Mesenchymal stem cell (in vitro differentiated cells and primary cell): ENCODE results near the gene QSOX2.
A peak's percentile ranks its signal among the peaks of the same experiment; 100 is the strongest.

Experiments used
- DNase-seq: peaks from one replicate; pipeline ENCODE4 v3.0.0-alpha.2; 2013
- H2AFZ ChIP-seq: one replicate; pipeline ENCODE4 v1.6.1; 2013; ENCODE audit warnings: low read depth, mild to moderate bottlenecking, control low read depth, inconsistent platforms, low read length, moderate library complexity
- H2AK5ac ChIP-seq: 2 replicates; pipeline ENCODE4 v1.6.1; 2013; ENCODE audit warnings: low read length, moderate library complexity, mild to moderate bottlenecking, inconsistent platforms; ENCODE audit not compliant: severe bottlenecking
- H2BK120ac ChIP-seq: one replicate; pipeline ENCODE4 v1.6.1; 2013; ENCODE audit warnings: low read depth, mild to moderate bottlenecking, inconsistent platforms, low read length, moderate library complexity
- H2BK12ac ChIP-seq, 2 experiments: one replicate each; pipeline ENCODE4 v1.6.1; 2013; ENCODE audit warnings: inconsistent platforms in 2 of 2, low read length in 2 of 2, mild to moderate bottlenecking in 2 of 2, moderate library complexity in 2 of 2, control low read depth in 1 of 2
- H2BK15ac ChIP-seq: one replicate; pipeline ENCODE4 v1.6.1; 2013; ENCODE audit warnings: mild to moderate bottlenecking, low read depth, inconsistent platforms; ENCODE audit not compliant: poor library complexity, severe bottlenecking
- H2BK5ac ChIP-seq: 2 replicates; pipeline ENCODE4 v1.6.1; 2013; ENCODE audit warnings: low read depth, mild to moderate bottlenecking, low read length, control low read depth, inconsistent platforms; ENCODE audit not compliant: poor library complexity, severe bottlenecking
- H3K14ac ChIP-seq, 2 experiments: one replicate each; pipeline ENCODE4 v1.6.1; 2013; ENCODE audit warnings: inconsistent platforms in 2 of 2, low read length in 2 of 2, control low read depth in 1 of 2, mild to moderate bottlenecking in 1 of 2, moderate library complexity in 1 of 2
- H3K18ac ChIP-seq, 2 experiments: one replicate each; pipeline ENCODE4 v1.6.1; 2013; ENCODE audit warnings: inconsistent platforms in 2 of 2, low read length in 2 of 2, control low read depth in 1 of 2, low read depth in 1 of 2, mild to moderate bottlenecking in 1 of 2
- H3K23ac ChIP-seq, 2 experiments: one replicate each; pipeline ENCODE4 v1.6.1; 2013; ENCODE audit warnings: inconsistent platforms in 2 of 2, low read length in 2 of 2, mild to moderate bottlenecking in 2 of 2, moderate library complexity in 2 of 2, control low read depth in 1 of 2
- H3K27ac ChIP-seq: 2 replicates; pipeline ENCODE4 v1.5.1; 2013; ENCODE audit warnings: mild to moderate bottlenecking, moderate library complexity, low read length, control low read depth, inconsistent platforms; ENCODE audit not compliant: poor library complexity, severe bottlenecking
- H3K27me3 ChIP-seq, 2 experiments: 2 replicates each; pipeline versions ENCODE4 v1.6.1 to v1.7.0; 2013; ENCODE audit warnings: low read length in 2 of 2, mild to moderate bottlenecking in 2 of 2, moderate library complexity in 2 of 2, control low read depth in 1 of 2, inconsistent platforms in 1 of 2; ENCODE audit not compliant: control insufficient read depth in 1 of 2, insufficient read depth in 1 of 2
- H3K36me3 ChIP-seq, 2 experiments: 2 replicates each; pipeline versions ENCODE4 v1.6.1 to v1.7.0; 2013; ENCODE audit warnings: low read length in 2 of 2, control low read depth in 1 of 2, inconsistent platforms in 1 of 2, low read depth in 1 of 2, mild to moderate bottlenecking in 1 of 2; ENCODE audit not compliant: insufficient read depth in 2 of 2, control insufficient read depth in 1 of 2
- H3K4ac ChIP-seq, 2 experiments: one replicate each; pipeline ENCODE4 v1.6.1; 2013; ENCODE audit warnings: inconsistent platforms in 2 of 2, low read length in 2 of 2, mild to moderate bottlenecking in 2 of 2, moderate library complexity in 2 of 2, control low read depth in 1 of 2, low read depth in 1 of 2
- H3K4me1 ChIP-seq: 2 replicates; pipeline ENCODE4 v1.6.1; 2013; ENCODE audit warnings: low read depth, low read length, control low read depth; ENCODE audit not compliant: control insufficient read depth, insufficient read depth
- H3K4me2 ChIP-seq: 2 replicates; pipeline ENCODE4 v1.6.1; 2013; ENCODE audit warnings: low read length, mild to moderate bottlenecking, inconsistent platforms; ENCODE audit not compliant: poor library complexity, severe bottlenecking
- H3K4me3 ChIP-seq, 2 experiments: 2 replicates each; pipeline versions ENCODE4 v1.5.1 to v1.7.0; 2013; ENCODE audit warnings: low read length in 2 of 2, mild to moderate bottlenecking in 2 of 2, control low read depth in 1 of 2, low read depth in 1 of 2; ENCODE audit not compliant: insufficient read depth in 1 of 2
- H3K79me1 ChIP-seq: replicated peaks from 2 replicates; pipeline ENCODE4 v1.6.1; 2013; ENCODE audit warnings: mild to moderate bottlenecking, control low read depth, low read length, inconsistent platforms; ENCODE audit not compliant: poor library complexity, severe bottlenecking
- H3K9ac ChIP-seq: 2 replicates; pipeline ENCODE4 v1.7.0; 2013; ENCODE audit warnings: mild to moderate bottlenecking, low read length, moderate library complexity
- H3K9me3 ChIP-seq: 2 replicates; pipeline ENCODE4 v1.7.0; 2013; ENCODE audit warnings: mild to moderate bottlenecking, low read length; ENCODE audit not compliant: control insufficient read depth
- H4K8ac ChIP-seq: one replicate; pipeline ENCODE4 v1.6.1; 2013; ENCODE audit warnings: inconsistent platforms, mild to moderate bottlenecking, low read length, moderate library complexity
- H4K91ac ChIP-seq: one replicate; pipeline ENCODE4 v1.6.1; 2013; ENCODE audit warnings: mild to moderate bottlenecking, low read length, inconsistent platforms
- WGBS: methylation state at CpG from one replicate; pipeline ENCODE4 v1.1.7; 2013; ENCODE audit warnings: mixed read lengths; 5-methylcytosine and 5-hydroxymethylcytosine counted together

The QSOX2 gene

DNA sequence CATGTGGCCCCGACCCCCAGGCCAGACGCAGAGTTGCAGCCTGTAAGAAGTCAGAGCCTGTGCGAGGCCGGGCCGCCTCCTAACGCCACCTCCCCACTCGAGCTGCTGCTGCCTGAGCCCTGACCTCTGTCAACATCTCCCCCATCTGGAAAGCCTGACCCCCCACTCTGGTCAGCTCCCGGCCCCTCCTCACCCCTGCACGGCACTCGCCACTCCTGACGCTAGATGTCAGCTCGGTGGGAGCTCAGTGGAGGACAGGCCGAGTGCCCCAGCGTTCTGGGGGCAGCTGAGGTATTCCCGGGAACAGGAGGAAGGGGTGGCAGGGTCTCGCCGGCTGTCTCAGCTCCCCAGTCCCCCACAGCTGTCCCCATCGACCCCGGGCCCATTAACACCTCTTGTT lies 60.5 kb downstream of the QSOX2 start:
- H4K8ac ChIP-seq: no peak overlapping the region
- no peaks in the 10 kb centered on the region for H3K9me3 ChIP-seq
- no peak overlapping the region for H2BK15ac ChIP-seq
- no peak overlapping the region for H3K4me3 ChIP-seq
- no peak for DNase-seq
- peaks cover 8% of the 10 kb centered on the region for H3K4me1 ChIP-seq
- no peak overlapping the region for H2AK5ac ChIP-seq
- H2BK120ac ChIP-seq: no peak overlapping the region
- H3K4me2 ChIP-seq: no peak overlapping the region
- H3K9ac ChIP-seq: no peak overlapping the region
- H3K27ac ChIP-seq: no peak overlapping the region
- no peak overlapping the region for H3K23ac ChIP-seq
- no peak overlapping the region for H2BK12ac ChIP-seq
- no peak overlapping the region for H3K18ac ChIP-seq
- peaks cover 58 to 71% of the 10 kb centered on the region in 2 experiments for H3K27me3 ChIP-seq
- no peak overlapping the region for H2BK5ac ChIP-seq
- no peaks in the 10 kb centered on the region for H3K36me3 ChIP-seq
- WGBS: 79% methylated on average over 17 of the region's 19 CpGs
- H3K14ac ChIP-seq: no peak overlapping the region
- H2AFZ ChIP-seq: no peak overlapping the region
- no peak overlapping the region for H3K4ac ChIP-seq
- no peak overlapping the region for H4K91ac ChIP-seq
- no peaks in the 10 kb centered on the region for H3K79me1 ChIP-seq

DNA sequence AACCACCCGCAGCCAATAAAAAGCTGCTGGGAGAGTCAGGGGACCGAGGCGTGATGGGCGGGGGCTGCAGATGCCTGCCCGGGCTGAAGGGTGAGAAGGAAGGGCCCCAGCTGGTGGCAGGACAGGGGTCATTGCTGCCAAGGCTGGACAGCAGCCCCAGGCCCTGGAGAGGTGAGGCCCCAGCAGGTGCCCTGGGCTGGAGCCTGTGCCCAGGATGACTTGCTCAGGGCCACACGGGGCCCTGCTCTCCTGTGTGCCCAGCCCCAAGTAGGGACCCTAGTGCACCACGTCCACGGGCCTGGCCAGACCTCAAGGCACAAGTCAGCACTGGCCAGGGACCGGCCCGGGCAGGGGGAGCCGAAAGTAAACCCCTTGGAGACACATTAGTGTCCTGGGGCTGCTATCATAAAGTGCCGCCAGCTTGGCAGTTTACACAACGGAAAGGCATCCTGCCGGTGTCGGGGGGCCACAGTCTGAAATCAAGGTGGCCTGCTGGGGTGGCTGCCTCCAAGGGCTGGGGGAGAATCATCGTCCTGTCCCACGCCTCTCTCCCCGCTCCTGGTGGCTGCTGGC lies 62.7 kb downstream of the QSOX2 start:
- H3K27ac ChIP-seq: no peak overlapping the region
- H2BK5ac ChIP-seq: no peak overlapping the region
- no peaks in the 10 kb centered on the region for H3K36me3 ChIP-seq
- no peak overlapping the region for H3K4ac ChIP-seq
- no peak overlapping the region for H3K4me2 ChIP-seq
- H2AFZ ChIP-seq: no peak overlapping the region
- H3K9ac ChIP-seq: no peak overlapping the region
- no peak overlapping the region for H2BK15ac ChIP-seq
- H3K27me3 ChIP-seq: peaks cover 67 to 76% of the 10 kb centered on the region in 2 experiments
- no peak overlapping the region for H2BK120ac ChIP-seq
- H3K79me1 ChIP-seq: no peaks in the 10 kb centered on the region
- no peaks in the 10 kb centered on the region for H3K9me3 ChIP-seq
- H3K4me1 ChIP-seq: peaks cover 2% of the 10 kb centered on the region
- no peak for DNase-seq
- H3K14ac ChIP-seq: no peak overlapping the region
- no peak overlapping the region for H3K18ac ChIP-seq
- WGBS: 88% methylated on average over 18 of the region's 18 CpGs
- no peak overlapping the region for H2BK12ac ChIP-seq
- H2AK5ac ChIP-seq: no peak overlapping the region
- H3K23ac ChIP-seq: no peak overlapping the region
- H4K91ac ChIP-seq: no peak overlapping the region
- H4K8ac ChIP-seq: no peak overlapping the region
- peak overlapping the region in 1 of 2 experiments; percentile 32 for H3K4me3 ChIP-seq

DNA sequence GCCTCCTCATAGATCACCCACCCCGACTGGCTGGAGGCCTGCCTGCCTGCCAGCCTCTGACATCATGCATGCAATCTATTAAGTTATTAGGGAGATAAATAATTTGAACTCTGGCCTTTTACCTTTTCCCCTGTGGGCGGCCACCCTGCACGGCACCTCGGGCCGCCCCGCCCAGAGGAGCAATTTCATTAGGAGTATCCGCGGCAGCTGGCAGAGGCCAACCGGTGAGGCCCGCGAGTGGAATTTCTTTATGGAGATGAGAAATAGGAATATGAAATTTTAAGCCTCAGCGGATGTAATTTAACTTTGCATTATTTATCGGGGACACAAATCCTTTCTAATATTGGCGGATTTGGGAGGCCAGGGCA lies 63.2 kb downstream of the QSOX2 start:
- Histone ChIP-seq H2AFZ (no peak overlapping the region), H3K27ac (no peak overlapping the region), H2BK12ac (no peak overlapping the region), H3K4ac (no peak overlapping the region), H3K4me2 (no peak overlapping the region), H3K14ac (no peak overlapping the region), H3K27me3 (peaks cover 62 to 74% of the 10 kb centered on the region in 2 experiments), H3K23ac (no peak overlapping the region), H3K36me3 (no peaks in the 10 kb centered on the region), H3K4me1 (peaks cover 2% of the 10 kb centered on the region), H4K8ac (no peak overlapping the region), H2BK5ac (no peak overlapping the region), H2BK15ac (no peak overlapping the region), H4K91ac (no peak overlapping the region), H2BK120ac (no peak overlapping the region), H3K9ac (no peak overlapping the region), H2AK5ac (no peak overlapping the region), H3K4me3 (no peak overlapping the region), H3K9me3 (no peaks in the 10 kb centered on the region), H3K18ac (no peak overlapping the region), H3K79me1 (no peaks in the 10 kb centered on the region)
- 95% methylated on average over 13 of the region's 14 CpGs for WGBS
- DNase-seq: no peak

DNA sequence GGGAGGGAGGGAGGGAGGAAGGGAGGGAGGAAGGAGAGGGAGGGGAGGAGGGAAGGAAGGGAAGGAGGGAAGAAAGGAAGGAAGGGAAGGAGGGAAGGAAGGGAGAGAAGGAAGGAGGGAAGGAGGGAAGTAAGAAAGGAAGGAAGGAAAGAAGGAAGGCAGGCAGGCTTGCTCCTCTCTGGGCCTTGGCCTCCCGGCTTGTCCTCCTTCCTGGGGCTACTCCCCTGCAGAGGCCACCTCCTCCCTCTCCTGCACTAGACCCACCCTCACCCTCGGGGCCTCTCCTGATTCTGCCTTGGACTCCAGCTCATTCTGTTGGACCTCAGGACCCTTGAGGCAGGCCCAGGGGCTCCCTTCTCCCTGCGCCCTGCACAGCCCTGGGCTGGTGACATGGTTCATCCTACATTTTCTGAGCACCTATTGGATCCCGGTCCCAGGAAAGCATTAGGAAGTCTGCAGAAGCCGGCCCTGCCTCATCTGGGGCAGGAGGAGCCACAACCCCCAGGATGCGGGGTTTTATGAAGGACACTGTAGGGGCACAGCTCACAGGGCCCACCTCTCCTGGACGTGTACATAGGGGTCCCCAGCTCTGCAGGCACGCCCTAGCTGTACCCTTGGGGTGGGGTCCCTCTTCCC lies 63.7 kb downstream of the QSOX2 start:
- H2BK15ac ChIP-seq: no peak overlapping the region
- no peak for DNase-seq
- H3K4ac ChIP-seq: no peak overlapping the region
- H2BK120ac ChIP-seq: no peak overlapping the region
- peaks cover 2% of the 10 kb centered on the region for H3K4me1 ChIP-seq
- no peak overlapping the region for H3K4me2 ChIP-seq
- H3K27ac ChIP-seq: no peak overlapping the region
- no peak overlapping the region for H2AFZ ChIP-seq
- H3K9me3 ChIP-seq: no peaks in the 10 kb centered on the region
- H3K23ac ChIP-seq: no peak overlapping the region
- no peak overlapping the region for H4K91ac ChIP-seq
- H2BK12ac ChIP-seq: no peak overlapping the region
- no peak overlapping the region for H3K18ac ChIP-seq
- no peaks in the 10 kb centered on the region for H3K79me1 ChIP-seq
- no peak overlapping the region for H3K9ac ChIP-seq
- peaks cover 57 to 74% of the 10 kb centered on the region in 2 experiments for H3K27me3 ChIP-seq
- 72% methylated on average over 8 of the region's 8 CpGs for WGBS
- no peak overlapping the region for H4K8ac ChIP-seq
- no peak overlapping the region for H2AK5ac ChIP-seq
- no peak overlapping the region for H3K4me3 ChIP-seq
- H3K14ac ChIP-seq: no peak overlapping the region
- no peaks in the 10 kb centered on the region for H3K36me3 ChIP-seq
- no peak overlapping the region for H2BK5ac ChIP-seq
